Activated naive CD8-positive, alpha-beta T cell (primary cell): Measurements from ENCODE around the gene WAC.
"Not testable (repeated sequence)": the region's sequence is repeated elsewhere in the genome, so short reads cannot be mapped to it uniquely, and the experiment has no call there.

Experiments
- H3K27ac Mint-ChIP-seq: one replicate; pipeline ENCODE4 v1.8.0; 2021; ENCODE audit warnings: mixed read lengths
- H3K27me3 Mint-ChIP-seq: one replicate; pipeline ENCODE4 v1.8.0; 2021; ENCODE audit warnings: mixed read lengths
- H3K36me3 Mint-ChIP-seq: one replicate; pipeline ENCODE4 v1.8.0; 2021; ENCODE audit warnings: mixed read lengths
- H3K4me1 Mint-ChIP-seq: one replicate; pipeline ENCODE4 v1.8.0; 2021; ENCODE audit warnings: low read depth, mixed read lengths
- H3K4me3 Mint-ChIP-seq: one replicate; pipeline ENCODE4 v1.8.0; 2021; ENCODE audit warnings: mild to moderate bottlenecking, mixed read lengths
- H3K9me3 Mint-ChIP-seq: one replicate; pipeline ENCODE4 v1.8.0; 2021; ENCODE audit warnings: low read depth, mixed read lengths

Gene WAC

DNA sequence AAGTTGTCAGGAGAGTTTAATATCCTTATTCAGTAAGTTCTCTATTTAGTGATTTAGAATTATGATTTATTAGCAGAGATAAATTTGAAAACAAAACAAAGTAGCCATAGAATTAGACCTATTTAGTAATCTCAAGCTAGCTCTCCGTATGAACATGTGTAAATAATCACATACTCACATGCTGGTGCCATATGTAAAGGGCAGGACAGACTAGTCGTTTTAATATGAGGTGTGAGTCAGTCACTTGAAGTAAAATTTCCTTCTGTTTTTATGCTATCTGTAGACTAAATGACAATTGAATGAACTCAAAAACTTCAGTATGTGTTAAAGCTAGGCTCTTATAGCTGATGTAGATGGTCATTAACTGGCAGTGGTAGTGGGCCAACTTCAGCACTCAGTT is 67.1 kb downstream of the WAC start:
- no peaks in the 10 kb centered on the region for H3K9me3 Mint-ChIP-seq
- H3K27ac Mint-ChIP-seq, result no peak overlapping the region
- H3K27me3 Mint-ChIP-seq, result no peaks in the 10 kb centered on the region
- H3K36me3 Mint-ChIP-seq, result peaks cover 26% of the 10 kb centered on the region
- H3K4me3 Mint-ChIP-seq, result no peak overlapping the region
- H3K4me1 Mint-ChIP-seq, result peaks cover 79% of the 10 kb centered on the region

DNA sequence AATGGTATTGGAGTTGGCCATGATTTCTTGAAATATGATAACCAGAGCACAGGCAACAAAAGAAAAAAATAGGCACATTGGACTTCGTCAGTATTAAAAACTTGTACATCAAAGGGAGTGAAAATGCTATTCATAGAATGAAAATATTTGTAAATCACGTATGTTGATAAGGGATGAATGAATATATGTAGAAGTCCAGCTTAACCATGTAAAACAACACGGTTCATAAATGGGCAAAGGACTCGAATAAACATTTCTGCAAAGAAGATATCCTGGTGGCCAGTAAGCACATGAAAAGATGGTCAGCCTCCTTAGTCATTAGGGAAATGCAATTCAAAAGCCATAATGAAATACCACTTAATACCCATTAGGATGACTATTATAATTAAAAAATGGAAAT is 68.1 kb downstream of the WAC start:
- Mint-ChIP-seq H3K4me3 (no peak overlapping the region), H3K9me3 (no peaks in the 10 kb centered on the region), H3K36me3 (peaks cover 20% of the 10 kb centered on the region), H3K27me3 (no peaks in the 10 kb centered on the region), H3K4me1 (peaks cover 81% of the 10 kb centered on the region), H3K27ac (peak overlapping the region; percentile 50)

DNA sequence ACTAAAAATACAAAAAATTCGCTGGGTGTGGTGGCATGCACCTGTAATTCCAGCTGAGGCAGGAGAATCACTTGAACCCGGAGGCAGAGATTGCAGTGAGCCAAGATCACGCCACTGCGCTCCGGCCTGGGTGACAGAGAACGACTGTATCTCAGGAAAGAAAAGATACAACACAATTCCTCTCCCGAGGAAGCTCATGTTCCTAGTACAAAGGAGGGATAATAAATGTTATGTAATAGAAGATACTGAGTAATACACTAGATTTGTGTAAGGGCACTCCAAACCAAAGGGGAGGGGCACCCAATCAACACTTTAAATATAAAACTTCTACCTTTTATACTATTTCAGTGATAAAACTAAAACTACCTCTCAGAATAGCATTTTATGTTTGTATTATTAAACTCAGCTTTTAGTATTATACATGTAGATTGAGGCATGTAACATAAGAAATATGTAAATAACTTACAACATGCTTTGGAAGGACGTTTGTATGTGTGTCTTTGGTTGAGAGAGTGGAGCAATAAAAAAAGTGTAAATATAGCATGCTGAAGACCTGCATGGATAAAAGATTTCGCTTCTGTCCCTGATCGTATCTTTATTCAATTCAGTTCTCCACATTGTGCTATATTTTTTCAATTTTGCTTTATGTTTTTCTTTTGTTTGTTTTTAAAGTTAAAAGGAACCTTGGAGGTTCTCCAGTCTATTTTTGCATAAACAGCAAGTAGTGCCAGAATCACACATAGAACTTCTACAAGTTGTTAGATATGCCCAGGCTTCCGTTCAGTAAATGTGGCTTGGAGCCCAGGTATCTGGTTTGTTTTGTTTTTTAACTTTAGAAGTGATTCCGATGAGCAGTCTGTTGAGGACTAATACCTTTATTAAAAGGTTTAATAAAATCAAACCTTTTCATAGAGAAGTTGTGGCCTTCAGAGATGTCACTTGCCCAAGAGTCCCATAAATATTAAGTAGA is 71.9 kb downstream of the WAC start:
- Mint-ChIP-seq H3K4me1 (peaks cover 67% of the 10 kb centered on the region), H3K36me3 (peaks cover 8% of the 10 kb centered on the region), H3K27ac (peak overlapping the region; percentile 64), H3K27me3 (no peaks in the 10 kb centered on the region), H3K9me3 (no peaks in the 10 kb centered on the region), H3K4me3 (no peak overlapping the region)

DNA sequence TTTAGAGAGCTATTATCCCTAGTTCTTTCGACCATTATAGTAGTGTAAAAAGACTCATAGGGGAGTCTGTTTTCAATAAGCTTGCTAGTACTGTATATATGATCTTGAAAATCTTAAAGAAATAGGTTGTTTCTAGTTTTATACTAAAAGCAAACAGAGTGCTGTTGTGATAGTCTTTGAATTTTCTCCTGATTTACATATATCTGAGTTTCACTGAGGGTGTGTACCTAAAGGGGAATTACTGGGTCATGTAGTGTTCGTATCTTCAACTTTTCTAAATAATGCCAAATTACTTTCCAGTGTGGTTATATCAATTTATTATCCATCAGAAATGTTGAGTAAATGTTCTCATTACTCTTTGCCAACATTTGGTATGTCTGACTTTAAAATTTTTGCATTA is 73.7 kb downstream of the WAC start:
- H3K27ac Mint-ChIP-seq, result peak overlapping the region; percentile 61
- H3K9me3 Mint-ChIP-seq, result no peaks in the 10 kb centered on the region
- peaks cover 66% of the 10 kb centered on the region for H3K4me1 Mint-ChIP-seq
- no peaks in the 10 kb centered on the region for H3K27me3 Mint-ChIP-seq
- H3K36me3 Mint-ChIP-seq, result peaks cover 8% of the 10 kb centered on the region
- no peak overlapping the region for H3K4me3 Mint-ChIP-seq

DNA sequence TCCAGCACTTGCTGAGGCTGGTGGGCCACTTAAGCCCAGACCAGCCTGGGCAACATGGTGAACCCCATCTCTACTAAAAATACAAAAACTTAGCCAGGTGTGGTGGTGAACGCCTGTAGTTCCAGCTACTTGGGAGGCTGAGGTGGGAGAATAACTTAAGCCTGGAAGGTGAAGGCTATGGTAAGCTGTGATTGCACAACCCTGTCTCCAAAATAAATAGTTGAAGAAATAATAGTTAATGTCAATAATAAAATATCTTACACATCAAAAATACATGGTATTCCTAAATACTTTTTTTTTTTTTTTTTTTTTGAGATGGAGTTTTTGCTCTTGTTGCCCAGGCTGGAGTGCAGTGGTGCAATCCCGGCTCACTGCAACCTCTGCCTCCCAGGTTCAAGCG is 76.7 kb downstream of the WAC start:
- H3K27me3 Mint-ChIP-seq, H3K4me3 Mint-ChIP-seq, H3K27ac Mint-ChIP-seq, H3K9me3 Mint-ChIP-seq, H3K36me3 Mint-ChIP-seq: not testable (repeated sequence)
- peaks cover 43% of the 10 kb centered on the region for H3K4me1 Mint-ChIP-seq

DNA sequence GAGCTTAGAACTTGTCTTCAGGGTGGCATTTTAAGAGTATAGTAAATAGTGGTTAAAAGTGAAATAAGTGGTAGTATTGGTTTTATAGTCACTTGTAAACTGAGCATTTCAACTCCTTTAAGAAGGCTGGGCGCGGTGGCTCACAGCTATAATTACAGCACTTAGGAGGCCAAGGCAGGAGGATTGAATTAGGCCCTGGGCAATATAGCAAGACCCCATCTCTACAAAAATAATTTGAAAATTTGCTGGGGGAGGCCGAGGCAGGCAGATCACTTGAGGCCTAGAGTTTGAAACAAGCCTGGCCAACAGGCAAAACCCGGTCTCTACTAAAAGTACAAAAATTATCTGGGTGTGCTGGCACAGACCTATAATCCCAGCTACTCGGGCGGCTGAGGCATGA is 80.0 kb downstream of the WAC start:
- H3K4me1 Mint-ChIP-seq, result peaks cover 19% of the 10 kb centered on the region
- no peaks in the 10 kb centered on the region for H3K27me3 Mint-ChIP-seq
- H3K36me3 Mint-ChIP-seq, result peaks cover 3% of the 10 kb centered on the region

DNA sequence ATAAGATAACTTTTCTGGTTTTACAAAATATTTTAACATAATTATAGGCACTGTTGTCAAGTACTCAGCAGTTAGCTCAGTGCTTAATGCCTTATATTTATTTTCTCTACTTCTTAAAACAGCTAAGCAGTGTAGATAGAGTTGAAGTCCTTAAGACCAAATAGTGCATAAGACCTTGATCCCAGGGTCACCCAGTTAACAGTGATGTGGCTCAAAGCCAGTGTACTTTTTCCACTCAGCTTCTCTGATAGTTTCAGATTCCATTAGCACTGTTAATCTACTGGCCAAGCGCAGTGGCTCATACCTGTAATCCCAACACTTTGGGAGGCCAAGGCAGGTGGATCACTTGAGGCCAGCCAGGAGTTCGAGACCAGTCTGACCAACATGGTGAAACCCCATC is 83.6 kb downstream of the WAC start:
- no peaks in the 10 kb centered on the region for H3K27me3 Mint-ChIP-seq
- no peaks in the 10 kb centered on the region for H3K9me3 Mint-ChIP-seq
- H3K4me1 Mint-ChIP-seq, result peaks cover 5% of the 10 kb centered on the region
- H3K4me3 Mint-ChIP-seq, result no peak overlapping the region
- H3K27ac Mint-ChIP-seq, result no peak overlapping the region
- peaks cover 3% of the 10 kb centered on the region for H3K36me3 Mint-ChIP-seq

More for the DNA sequence above, 80.0 kb downstream of the WAC start:
- Mint-ChIP-seq H3K27ac (peak overlapping the region; percentile 55), H3K9me3 (no peaks in the 10 kb centered on the region), H3K4me3 (no peak overlapping the region)

DNA sequence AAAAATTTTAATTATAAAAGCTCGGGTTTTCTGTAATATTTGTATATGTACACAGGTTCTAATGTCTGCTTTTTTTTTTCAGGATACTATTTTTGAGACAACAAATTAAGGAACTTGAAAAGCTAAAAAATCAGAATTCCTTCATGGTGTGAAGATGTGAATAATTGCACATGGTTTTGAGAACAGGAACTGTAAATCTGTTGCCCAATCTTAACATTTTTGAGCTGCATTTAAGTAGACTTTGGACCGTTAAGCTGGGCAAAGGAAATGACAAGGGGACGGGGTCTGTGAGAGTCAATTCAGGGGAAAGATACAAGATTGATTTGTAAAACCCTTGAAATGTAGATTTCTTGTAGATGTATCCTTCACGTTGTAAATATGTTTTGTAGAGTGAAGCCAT is 86.5 kb downstream of the WAC start:
- Mint-ChIP-seq H3K4me3 (no peak overlapping the region), H3K9me3 (no peaks in the 10 kb centered on the region), H3K36me3 (peaks cover 4% of the 10 kb centered on the region), H3K27ac (no peak overlapping the region), H3K27me3 (no peaks in the 10 kb centered on the region), H3K4me1 (peaks cover 3% of the 10 kb centered on the region)

DNA sequence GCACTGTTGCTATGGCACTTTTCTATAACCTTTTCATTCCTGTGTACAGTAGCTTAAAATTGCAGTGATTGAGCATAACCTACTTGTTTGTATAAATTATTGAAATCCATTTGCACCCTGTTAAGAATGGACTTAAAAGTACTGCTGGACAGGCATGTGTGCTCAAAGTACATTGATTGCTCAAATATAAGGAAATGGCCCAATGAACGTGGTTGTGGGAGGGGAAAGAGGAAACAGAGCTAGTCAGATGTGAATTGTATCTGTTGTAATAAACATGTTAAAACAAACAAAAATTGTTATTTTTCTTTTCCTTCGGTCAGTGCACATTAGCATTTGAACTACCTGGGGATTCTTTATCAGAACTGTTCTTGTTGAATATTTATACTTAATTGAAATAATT is 87.3 kb downstream of the WAC start:
- peaks cover 3% of the 10 kb centered on the region for H3K4me1 Mint-ChIP-seq
- no peaks in the 10 kb centered on the region for H3K27me3 Mint-ChIP-seq
- no peaks in the 10 kb centered on the region for H3K9me3 Mint-ChIP-seq
- no peak overlapping the region for H3K4me3 Mint-ChIP-seq
- H3K27ac Mint-ChIP-seq, result no peak overlapping the region
- peaks cover 4% of the 10 kb centered on the region for H3K36me3 Mint-ChIP-seq

DNA sequence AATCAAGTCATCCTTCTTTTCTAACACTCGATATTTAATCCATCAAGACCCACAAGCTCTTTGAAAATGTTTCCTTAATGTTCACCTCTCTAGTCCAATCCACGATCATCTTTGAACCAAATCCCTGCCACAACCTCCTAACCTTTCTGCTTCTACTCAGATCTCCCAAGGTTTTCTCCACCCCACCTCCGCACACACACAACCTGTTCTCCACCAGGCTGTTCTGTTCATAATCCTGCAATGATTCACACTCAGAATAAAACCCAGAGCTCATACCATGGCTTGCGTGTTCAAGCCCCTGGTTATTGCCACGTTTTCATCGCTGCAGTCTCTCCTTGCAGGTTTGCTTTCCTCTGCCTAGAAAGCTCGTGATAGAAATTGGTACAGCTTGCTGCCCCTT is 90.6 kb downstream of the WAC start:
- H3K4me3 Mint-ChIP-seq, result no peak overlapping the region
- H3K27ac Mint-ChIP-seq, result no peak overlapping the region
- peaks cover 4% of the 10 kb centered on the region for H3K36me3 Mint-ChIP-seq
- peaks cover 4% of the 10 kb centered on the region for H3K27me3 Mint-ChIP-seq
- no peaks in the 10 kb centered on the region for H3K9me3 Mint-ChIP-seq
- peaks cover 9% of the 10 kb centered on the region for H3K4me1 Mint-ChIP-seq

DNA sequence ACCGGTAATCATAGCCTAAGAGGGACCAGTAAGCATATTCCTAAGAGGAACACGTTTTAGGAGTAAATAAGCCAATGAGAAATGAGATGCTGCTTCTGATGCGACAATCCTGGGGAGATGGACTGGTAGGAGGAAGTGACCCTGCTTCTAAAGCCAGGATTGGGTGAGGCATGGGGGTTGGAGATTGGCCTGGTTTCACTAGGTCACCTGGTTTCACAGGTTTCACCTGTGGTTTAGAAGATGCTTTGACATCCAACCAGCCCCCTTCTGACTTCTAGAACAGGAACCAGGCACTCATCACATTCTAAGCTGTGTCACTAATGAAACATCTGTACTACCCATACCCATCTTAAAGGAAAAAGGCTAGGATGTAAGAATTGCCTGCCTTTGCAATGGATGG is 91.4 kb downstream of the WAC start:
- Mint-ChIP-seq H3K36me3 (peaks cover 4% of the 10 kb centered on the region), H3K4me1 (peaks cover 9% of the 10 kb centered on the region), H3K27ac (no peak overlapping the region), H3K27me3 (peaks cover 4% of the 10 kb centered on the region), H3K9me3 (no peaks in the 10 kb centered on the region), H3K4me3 (no peak overlapping the region)

DNA sequence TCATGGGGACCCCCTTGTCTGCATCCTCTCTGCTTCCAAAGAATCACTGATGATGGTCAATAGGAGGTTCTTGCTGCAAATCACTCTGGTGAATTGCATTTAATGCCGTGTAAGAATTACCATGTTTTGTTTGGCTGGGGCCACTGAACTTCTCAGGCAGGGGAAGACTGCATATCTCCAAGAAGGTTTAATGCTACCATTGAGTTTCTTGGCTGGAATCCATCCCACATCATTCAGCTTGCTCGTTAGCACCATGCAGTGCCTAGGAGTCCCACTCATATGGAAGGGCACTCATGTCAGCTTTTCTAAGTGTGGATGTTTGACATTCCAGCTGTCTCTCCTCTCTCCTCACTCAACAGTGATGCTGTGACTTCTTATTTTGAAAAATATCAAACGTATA is 94.2 kb downstream of the WAC start:
- peaks cover 8% of the 10 kb centered on the region for H3K27me3 Mint-ChIP-seq
- H3K36me3 Mint-ChIP-seq, result no peaks in the 10 kb centered on the region
- H3K27ac Mint-ChIP-seq, result no peak overlapping the region
- peaks cover 7% of the 10 kb centered on the region for H3K4me1 Mint-ChIP-seq
- H3K4me3 Mint-ChIP-seq, result no peak overlapping the region
- H3K9me3 Mint-ChIP-seq, result no peaks in the 10 kb centered on the region

DNA sequence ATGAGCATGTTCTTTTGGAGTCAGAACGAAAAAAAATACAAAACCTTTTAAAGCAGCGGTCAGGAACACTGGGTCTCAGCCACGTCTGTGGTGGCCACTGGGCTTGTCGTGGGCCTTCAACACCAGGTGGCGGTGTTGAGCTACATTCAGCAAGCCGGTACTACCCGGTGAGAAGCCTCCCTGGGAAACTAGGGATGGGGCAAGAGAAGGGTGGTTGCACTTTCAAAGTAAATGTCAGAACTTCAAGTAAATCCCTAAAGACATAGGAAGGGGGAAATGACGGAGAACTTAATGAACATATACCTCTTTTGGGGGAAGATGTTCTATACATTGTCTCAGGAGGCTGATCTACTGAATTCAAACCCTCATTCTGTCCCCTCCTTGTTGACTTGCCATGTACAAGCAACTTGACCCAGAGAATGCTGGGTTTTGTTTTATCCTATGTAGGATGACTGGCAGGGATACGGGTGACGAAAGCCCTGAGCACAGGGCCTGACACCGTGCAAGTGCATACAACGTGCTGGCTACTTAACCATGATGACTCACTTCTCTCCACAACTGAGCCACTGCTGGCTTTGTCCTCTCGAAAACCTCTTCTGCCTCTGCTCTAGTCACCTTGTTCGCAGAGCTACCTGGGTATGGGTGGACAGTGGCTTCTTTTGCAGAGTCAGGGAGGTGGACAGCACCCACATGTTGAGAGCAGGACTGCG is 95.4 kb downstream of the WAC start:
- Mint-ChIP-seq H3K4me1 (peaks cover 7% of the 10 kb centered on the region), H3K9me3 (no peaks in the 10 kb centered on the region), H3K36me3 (peaks cover 2% of the 10 kb centered on the region), H3K27ac (no peak overlapping the region), H3K4me3 (no peak overlapping the region), H3K27me3 (peaks cover 8% of the 10 kb centered on the region)

DNA sequence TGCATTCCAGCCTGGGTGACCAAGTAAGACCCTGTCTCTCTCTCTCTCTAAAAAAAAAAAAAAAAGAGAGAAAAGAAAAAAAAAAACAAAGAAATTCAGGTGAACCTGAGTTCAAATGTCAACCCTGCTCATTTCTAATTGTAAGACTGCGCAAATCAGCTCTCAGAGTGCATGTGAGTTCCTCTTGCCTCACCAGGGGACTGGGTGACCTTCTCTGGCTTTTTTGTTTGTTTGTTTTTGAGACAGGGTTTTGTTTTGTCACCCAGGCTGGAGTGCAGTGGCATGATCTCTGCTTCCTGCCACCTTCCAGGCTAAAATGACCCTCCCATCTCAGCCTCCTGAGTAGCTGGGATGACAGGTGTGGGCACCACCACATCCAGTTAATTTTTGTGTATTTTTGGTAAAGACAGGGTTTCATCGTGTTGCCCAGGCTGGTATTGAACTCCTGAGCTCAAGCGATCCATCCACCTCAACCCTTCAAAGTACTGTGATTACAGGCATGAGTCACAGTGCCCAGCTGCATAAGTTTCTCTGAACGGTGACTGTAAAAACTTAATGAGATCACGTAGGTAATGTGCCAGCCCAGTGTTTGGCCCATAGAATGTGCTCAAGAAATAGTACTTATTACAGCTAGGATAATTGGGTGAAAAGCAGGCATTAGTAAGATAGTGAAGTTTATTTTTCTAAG is 99.1 kb downstream of the WAC start:
- Mint-ChIP-seq H3K27ac (no peak overlapping the region), H3K4me1 (peaks cover 6% of the 10 kb centered on the region), H3K4me3 (no peak overlapping the region), H3K9me3 (no peaks in the 10 kb centered on the region), H3K27me3 (peaks cover 12% of the 10 kb centered on the region), H3K36me3 (peaks cover 2% of the 10 kb centered on the region)

DNA sequence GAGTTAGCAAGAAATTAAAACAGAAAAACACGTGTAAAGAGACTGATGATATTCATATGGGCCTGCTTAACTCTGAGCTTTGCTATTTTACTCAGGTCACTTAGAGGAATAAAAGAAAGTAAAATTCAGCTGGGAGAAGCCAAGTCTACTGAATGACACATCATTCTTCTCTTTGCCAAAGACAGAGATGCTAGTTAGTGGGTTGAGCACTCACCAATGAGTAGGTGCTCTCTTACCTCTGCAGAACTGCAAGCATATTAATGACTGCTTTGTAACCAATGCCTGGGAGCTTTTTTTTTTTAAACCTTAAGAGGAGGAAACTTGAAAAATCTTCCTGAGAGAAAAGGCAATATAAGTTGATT is 99.6 kb downstream of the WAC start:
- Mint-ChIP-seq H3K27ac (no peak overlapping the region), H3K4me3 (no peak overlapping the region), H3K36me3 (peaks cover 5% of the 10 kb centered on the region), H3K4me1 (peaks cover 6% of the 10 kb centered on the region), H3K27me3 (peaks cover 9% of the 10 kb centered on the region), H3K9me3 (peaks cover 3% of the 10 kb centered on the region)
